ACC112 (cell line): ENCODE measurements around the gene KCNJ13.

Experiments
- H2AFZ ChIP-seq: fragments of 200-600 bp; sonication (generic); one replicate; pipeline ENCODE4 v1.6.0; 2017; ENCODE audit warnings: antibody characterized with exemption, low read length; ENCODE audit not compliant: unreplicated experiment
- H3K27ac ChIP-seq: fragments of 200-600 bp; sonication (generic); 2 replicates; pipeline ENCODE4 v1.5.1; 2014; ENCODE audit warnings: low read depth, mild to moderate bottlenecking, antibody characterized with exemption, low read length, moderate library complexity
- H3K27me3 ChIP-seq: fragments of 200-600 bp; sonication (generic); 2 replicates; pipeline ENCODE4 v1.6.1; 2014; ENCODE audit warnings: mild to moderate bottlenecking, antibody characterized with exemption, low read length, moderate library complexity, mixed read lengths; ENCODE audit not compliant: insufficient read depth
- H3K36me3 ChIP-seq: fragments of 200-600 bp; sonication (generic); 2 replicates; pipeline ENCODE4 v1.6.1; 2016; ENCODE audit warnings: mild to moderate bottlenecking, antibody characterized with exemption, low read length, moderate library complexity, mixed read lengths; ENCODE audit not compliant: insufficient read depth
- H3K4me1 ChIP-seq: fragments of 200-600 bp; sonication (generic); one replicate; pipeline ENCODE4 v1.6.1; 2016; ENCODE audit warnings: low read length, mixed read lengths; ENCODE audit not compliant: insufficient read depth, unreplicated experiment, control insufficient read depth
- H3K4me3 ChIP-seq: fragments of 200-600 bp; sonication (generic); 2 replicates; pipeline ENCODE4 v1.5.1; 2014; ENCODE audit warnings: mild to moderate bottlenecking, low read depth, low read length
- H3K79me2 ChIP-seq: fragments of 200-600 bp; sonication (generic); one replicate; pipeline ENCODE4 v1.6.0; 2016; ENCODE audit warnings: low read length; ENCODE audit not compliant: control insufficient read depth, unreplicated experiment, insufficient read depth

Gene KCNJ13

DNA sequence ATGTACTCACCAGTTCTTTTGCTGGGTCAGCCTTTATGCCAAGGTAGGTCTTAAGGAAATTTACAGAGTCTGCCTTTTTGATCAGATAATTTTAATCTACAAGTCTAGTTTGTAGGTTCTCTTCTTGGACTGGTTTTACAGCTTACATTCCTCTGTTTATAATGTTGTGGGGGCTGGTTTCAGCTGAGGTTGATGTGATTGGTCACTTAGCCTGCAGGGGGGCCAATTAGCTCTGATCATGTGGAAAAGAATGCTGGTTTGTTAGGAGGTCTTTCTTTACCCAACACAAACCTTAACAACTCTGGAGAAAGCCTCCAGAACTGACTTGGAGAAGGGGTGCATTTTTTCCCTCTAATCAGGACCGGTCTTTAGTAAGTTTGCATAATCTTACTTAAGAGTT, at the start of gene KCNJ13:
Gene KCNJ13, minus strand, starts transcription at position 131 of the 400 bp plus-strand sequence. CDS start 5,203 bp downstream, outside the sequence.
- H3K27ac ChIP-seq, result no peak within 1 kb of the TSS
- H3K27me3 ChIP-seq, result no peaks in the 10 kb centered on the region

DNA sequence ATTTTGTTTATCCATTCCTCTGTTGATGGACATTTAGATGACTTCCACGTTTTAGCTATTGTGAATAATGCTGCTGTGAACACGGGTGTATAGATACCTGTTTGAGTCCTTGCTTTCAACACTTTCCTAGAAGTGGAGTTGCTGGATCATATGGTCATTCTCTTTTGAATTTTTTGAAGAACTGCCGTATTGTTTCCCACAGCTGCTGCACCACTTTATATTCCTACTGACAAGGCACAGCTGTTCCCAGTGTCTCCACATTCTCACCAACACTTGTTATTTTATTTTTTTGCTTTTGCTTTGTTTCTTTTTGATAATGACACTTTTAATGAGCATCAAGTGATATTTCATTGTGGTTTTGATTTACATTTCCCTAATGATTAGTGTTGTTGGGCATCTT, 41.4 kb upstream of the KCNJ13 start:
- Histone ChIP-seq H3K27ac (no peak overlapping the region), H3K4me1 (no peaks in the 10 kb centered on the region), H2AFZ (no peak overlapping the region), H3K4me3 (no peak overlapping the region), H3K27me3 (no peaks in the 10 kb centered on the region), H3K36me3 (peaks cover 30% of the 10 kb centered on the region), H3K79me2 (no peaks in the 10 kb centered on the region)

More for the DNA sequence above, at the start of gene KCNJ13:
- no peaks in the 10 kb centered on the region for H3K36me3 ChIP-seq
- H3K4me3 ChIP-seq, result no peak within 1 kb of the TSS
- H3K79me2 ChIP-seq, result no peaks in the 10 kb centered on the region
- no peaks in the 10 kb centered on the region for H3K4me1 ChIP-seq
- no peak within 1 kb of the TSS for H2AFZ ChIP-seq

DNA sequence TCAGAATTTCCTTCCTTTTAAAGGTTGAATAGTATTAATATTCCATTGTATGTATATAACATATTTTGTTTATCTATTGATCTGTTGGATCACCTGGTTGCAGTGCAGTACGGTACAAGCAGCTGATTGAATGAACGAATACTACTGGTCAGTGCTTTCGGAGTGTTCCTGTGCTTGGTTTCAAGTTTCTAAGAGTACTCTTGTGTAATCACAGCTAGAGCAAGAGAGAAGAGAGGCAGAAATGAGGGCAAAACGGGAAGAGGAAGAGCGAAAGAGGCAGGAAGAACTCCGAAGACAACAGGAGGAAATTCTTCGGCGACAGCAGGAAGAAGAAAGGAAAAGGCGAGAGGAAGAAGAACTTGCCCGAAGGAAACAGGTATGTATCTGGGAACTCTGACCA, 40.3 kb upstream of the KCNJ13 start:
- peaks cover 39% of the 10 kb centered on the region for H3K36me3 ChIP-seq
- H3K27ac ChIP-seq, result no peak overlapping the region
- H3K4me3 ChIP-seq, result no peak overlapping the region
- H2AFZ ChIP-seq, result no peak overlapping the region
- no peaks in the 10 kb centered on the region for H3K27me3 ChIP-seq
- no peaks in the 10 kb centered on the region for H3K79me2 ChIP-seq
- no peaks in the 10 kb centered on the region for H3K4me1 ChIP-seq

DNA sequence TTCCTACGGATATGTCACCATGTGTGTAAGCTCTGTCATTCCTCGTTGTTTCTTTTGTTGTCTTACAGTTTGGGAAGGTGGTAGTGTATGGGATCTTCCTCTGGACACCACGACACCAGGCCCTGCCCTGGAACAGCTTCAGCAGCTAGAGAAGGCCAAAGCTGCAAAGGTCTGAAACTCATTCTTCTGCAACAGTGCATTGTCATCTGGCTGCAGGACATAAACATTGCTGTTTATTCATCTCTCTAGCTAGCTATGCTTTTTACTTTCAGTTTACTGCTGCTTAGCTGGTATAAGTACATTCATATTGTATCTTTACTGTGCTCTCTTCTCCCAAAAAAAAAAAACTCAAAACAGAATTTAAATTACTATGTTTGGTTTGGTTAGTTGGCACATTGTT, 39.2 kb upstream of the KCNJ13 start:
- Histone ChIP-seq H3K4me1 (no peaks in the 10 kb centered on the region), H3K36me3 (peaks cover 45% of the 10 kb centered on the region), H3K27ac (no peak overlapping the region), H3K27me3 (no peaks in the 10 kb centered on the region), H3K4me3 (no peak overlapping the region), H3K79me2 (no peaks in the 10 kb centered on the region), H2AFZ (no peak overlapping the region)

DNA sequence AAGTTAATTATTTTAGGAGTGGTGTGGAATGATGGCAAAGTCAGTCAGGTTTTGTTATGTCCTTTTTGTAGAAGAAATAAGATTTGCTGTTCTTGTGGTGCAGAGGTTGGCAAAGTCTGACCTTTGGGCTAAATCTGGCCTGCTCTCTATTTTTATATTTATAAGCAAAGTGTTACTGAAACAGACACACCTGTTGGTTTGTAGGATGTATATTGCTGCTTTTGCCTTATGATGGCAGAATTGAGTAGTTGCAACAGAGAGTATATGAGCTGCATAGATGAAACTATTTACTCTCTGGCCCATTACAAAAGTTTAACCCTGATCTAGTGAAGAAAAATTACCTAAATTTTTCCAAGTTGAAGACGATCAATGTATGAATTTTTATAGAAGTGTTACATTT, 34.1 kb upstream of the KCNJ13 start:
- Histone ChIP-seq H2AFZ (no peak overlapping the region), H3K79me2 (no peaks in the 10 kb centered on the region), H3K4me3 (no peak overlapping the region), H3K27ac (no peak overlapping the region), H3K4me1 (no peaks in the 10 kb centered on the region), H3K27me3 (no peaks in the 10 kb centered on the region), H3K36me3 (peaks cover 42% of the 10 kb centered on the region)

DNA sequence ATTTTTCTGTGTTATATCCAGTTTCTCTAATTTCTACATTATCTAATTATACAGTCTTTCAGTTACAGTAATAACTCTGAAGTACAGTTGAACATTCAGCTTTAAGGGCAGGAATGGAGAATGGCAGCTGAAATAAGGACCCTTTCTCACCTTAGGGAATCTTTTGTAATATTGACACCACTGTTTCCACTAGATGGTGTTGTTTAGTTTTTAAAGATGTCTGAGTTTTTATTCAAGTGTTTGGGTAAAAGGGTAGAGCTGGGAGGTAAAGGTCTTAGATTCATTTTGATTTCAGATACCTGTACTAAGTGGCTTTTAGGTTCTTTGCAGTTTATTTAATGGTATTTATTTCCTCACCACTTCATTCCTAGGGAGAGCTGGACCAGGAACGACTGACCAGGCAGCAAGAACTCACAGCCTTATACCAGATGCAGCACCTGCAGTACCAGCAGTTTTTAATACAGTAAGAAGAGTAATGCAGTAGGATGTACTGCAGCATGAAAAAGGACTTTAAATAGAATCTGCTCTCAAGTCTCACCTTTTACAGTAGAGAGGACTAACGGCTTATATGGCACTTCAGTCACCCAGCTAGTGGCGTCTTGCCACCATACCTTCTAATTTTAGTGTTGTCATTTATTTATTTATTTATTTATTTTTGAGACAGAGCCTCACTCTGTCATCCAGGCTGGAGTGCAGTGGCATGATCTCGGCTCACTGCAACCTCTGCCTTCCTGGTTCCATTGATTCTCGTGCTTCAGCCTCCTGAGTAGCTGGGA, 33.2 kb upstream of the KCNJ13 start:
- Histone ChIP-seq H2AFZ (no peak overlapping the region), H3K4me1 (no peaks in the 10 kb centered on the region), H3K36me3 (peaks cover 37% of the 10 kb centered on the region), H3K4me3 (no peak overlapping the region), H3K79me2 (no peaks in the 10 kb centered on the region), H3K27me3 (no peaks in the 10 kb centered on the region), H3K27ac (no peak overlapping the region)

DNA sequence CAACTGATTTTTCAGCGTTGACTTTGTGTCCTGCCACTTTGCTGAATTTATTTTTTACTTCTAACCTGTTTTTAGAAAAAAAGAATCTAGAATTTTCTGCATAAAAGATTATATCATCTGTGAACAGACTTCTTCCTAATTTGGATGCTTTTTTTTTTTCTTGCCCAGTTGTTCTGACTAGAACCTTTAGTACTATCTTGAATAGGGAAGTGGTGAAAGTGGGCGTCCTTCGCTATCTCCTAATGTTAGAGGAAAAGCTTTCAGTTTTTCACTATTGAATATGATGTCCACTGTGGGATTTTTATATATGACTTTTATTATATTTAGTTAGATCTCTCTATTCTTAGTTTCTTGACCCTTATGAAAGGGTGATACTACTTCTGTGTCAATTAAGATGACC, 25.7 kb upstream of the KCNJ13 start:
- H3K27ac ChIP-seq, result no peak overlapping the region
- H3K4me1 ChIP-seq, result peaks cover 4% of the 10 kb centered on the region
- H3K4me3 ChIP-seq, result no peak overlapping the region
- H2AFZ ChIP-seq, result no peak overlapping the region
- H3K36me3 ChIP-seq, result peaks cover 36% of the 10 kb centered on the region
- no peaks in the 10 kb centered on the region for H3K27me3 ChIP-seq
- H3K79me2 ChIP-seq, result peaks cover 6% of the 10 kb centered on the region

DNA sequence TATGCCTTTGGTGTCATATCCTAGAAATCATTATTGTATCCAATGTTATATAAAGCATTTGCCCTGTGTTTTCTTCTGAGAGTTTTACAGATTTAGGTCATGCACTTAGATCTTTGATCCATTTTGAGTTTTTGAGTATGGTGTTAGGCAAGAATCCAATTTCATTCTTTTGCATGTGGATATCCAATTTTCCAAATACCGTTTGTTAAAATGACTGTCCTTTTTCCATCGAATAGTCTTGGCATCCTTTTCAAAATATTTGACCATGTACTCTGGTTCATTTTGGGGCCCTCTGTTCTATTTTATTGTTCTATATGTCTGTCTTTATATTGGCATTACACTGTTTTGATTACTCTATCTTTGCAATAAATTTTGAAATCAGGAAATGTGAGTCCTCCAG, 23.8 kb upstream of the KCNJ13 start:
- no peak overlapping the region for H3K4me3 ChIP-seq
- no peak overlapping the region for H2AFZ ChIP-seq
- H3K27me3 ChIP-seq, result no peaks in the 10 kb centered on the region
- H3K4me1 ChIP-seq, result peaks cover 4% of the 10 kb centered on the region
- H3K79me2 ChIP-seq, result peaks cover 6% of the 10 kb centered on the region
- peaks cover 32% of the 10 kb centered on the region for H3K36me3 ChIP-seq
- no peak overlapping the region; the same call in 1 of the 2 replicates for H3K27ac ChIP-seq

DNA sequence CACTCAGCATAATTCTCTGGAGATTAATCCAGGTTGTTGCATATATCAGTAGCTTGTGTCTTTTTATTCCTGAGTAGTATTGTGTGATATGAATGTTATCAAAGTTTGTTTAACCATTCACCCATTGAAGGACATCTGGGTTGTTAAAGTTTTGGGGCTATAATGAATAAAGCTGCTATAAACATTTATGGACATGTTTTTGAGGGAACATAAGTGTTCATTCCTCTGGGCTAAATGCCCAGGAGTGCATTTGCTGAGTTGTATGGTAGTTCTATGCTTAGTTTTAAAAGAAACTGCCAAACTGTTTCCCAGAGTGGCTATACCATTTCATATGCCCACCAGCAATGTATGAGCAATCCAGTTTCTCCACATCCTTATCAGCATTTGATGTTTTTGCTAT, 21.8 kb upstream of the KCNJ13 start:
- no peak overlapping the region for H3K27ac ChIP-seq
- H3K36me3 ChIP-seq, result peaks cover 32% of the 10 kb centered on the region
- H3K4me1 ChIP-seq, result peaks cover 4% of the 10 kb centered on the region
- no peak overlapping the region for H2AFZ ChIP-seq
- no peak overlapping the region for H3K4me3 ChIP-seq
- H3K79me2 ChIP-seq, result peaks cover 6% of the 10 kb centered on the region
- H3K27me3 ChIP-seq, result no peaks in the 10 kb centered on the region

DNA sequence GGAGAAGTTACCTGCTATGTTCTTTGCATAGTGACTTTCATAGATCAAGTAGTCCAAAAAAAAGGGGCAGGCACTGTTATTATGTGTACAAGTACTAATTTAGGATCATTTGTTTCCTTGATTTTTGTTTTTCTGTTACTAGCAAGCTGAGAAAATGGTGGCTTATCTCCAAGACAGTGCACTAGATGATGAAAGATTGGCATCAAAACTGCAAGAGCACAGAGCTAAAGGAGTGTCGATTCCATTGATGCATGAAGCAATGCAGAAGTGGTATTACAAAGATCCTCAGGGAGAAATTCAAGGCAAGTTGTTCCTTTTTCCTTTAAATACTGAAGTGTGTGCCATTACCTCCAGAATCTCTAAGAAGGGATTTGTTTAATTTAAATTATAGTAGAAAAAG, 19.6 kb upstream of the KCNJ13 start:
- peaks cover 3% of the 10 kb centered on the region for H3K79me2 ChIP-seq
- peaks cover 25% of the 10 kb centered on the region for H3K36me3 ChIP-seq
- no peaks in the 10 kb centered on the region for H3K27me3 ChIP-seq
- no peak overlapping the region for H3K27ac ChIP-seq
- H2AFZ ChIP-seq, result no peak overlapping the region
- H3K4me1 ChIP-seq, result peaks cover 4% of the 10 kb centered on the region
- H3K4me3 ChIP-seq, result no peak overlapping the region

DNA sequence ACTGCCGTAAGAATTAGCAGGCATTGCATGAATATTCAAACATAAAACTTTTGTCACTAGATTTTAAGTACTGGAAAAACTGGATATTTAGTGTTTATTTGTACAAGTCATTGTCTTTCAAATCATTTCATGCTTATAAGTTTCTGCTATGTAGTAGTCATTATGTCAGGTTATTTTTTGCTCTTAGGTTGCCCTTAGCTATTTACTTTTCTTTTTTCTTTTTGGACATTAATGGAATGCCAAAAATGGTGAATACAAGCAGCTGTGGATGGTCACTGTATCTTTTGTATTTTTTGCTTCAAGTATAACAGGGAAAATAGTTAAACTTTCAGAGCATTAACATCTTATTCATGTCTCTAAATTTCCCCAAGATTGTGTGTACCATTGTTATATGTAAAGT, 18.6 kb upstream of the KCNJ13 start:
- Histone ChIP-seq H3K36me3 (peaks cover 24% of the 10 kb centered on the region), H3K27me3 (no peaks in the 10 kb centered on the region), H3K27ac (no peak overlapping the region)

More for the DNA sequence above, 18.6 kb upstream of the KCNJ13 start:
- Histone ChIP-seq H3K4me1 (peaks cover 2% of the 10 kb centered on the region), H3K4me3 (no peak overlapping the region), H3K79me2 (no peaks in the 10 kb centered on the region), H2AFZ (no peak overlapping the region)
